GM21786 (cell line): Measurements from ENCODE around the gene WFIKKN1.

ENCODE experiments used
- ATAC-seq: cut with Tn5 transposase; IDR thresholded peaks from one replicate; pipeline ENCODE4 v1.9.1; 2021; ENCODE audit not compliant: unreplicated experiment

Gene WFIKKN1

GRCh38 chr16:621526-622105 is 9.2 kb upstream of the WFIKKN1 start:
- no peak for ATAC-seq

DNA sequence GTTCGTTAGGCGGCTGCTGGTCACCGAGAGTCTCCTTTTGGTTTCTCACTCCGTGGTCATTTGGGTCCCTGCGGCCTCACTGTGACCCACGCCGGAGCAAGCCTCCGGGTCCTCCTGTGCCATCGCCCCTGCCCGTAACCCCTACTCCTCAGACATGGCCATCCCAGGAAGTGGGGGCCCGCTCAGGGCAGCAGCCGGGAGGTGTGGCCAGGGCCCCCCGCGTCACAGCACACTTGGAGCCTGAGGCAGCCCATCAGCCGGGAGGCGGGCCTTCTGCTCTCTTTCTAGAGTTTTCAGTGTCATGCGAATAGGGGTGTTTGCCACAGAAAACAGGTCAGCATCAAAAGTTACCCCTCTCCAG is 7.9 kb upstream of the WFIKKN1 start:
- no peak for ATAC-seq

- ATAC-seq, result no peak
Measured at GRCh38 chr16:624526-625070, 6.2 kb upstream of the WFIKKN1 start.

DNA sequence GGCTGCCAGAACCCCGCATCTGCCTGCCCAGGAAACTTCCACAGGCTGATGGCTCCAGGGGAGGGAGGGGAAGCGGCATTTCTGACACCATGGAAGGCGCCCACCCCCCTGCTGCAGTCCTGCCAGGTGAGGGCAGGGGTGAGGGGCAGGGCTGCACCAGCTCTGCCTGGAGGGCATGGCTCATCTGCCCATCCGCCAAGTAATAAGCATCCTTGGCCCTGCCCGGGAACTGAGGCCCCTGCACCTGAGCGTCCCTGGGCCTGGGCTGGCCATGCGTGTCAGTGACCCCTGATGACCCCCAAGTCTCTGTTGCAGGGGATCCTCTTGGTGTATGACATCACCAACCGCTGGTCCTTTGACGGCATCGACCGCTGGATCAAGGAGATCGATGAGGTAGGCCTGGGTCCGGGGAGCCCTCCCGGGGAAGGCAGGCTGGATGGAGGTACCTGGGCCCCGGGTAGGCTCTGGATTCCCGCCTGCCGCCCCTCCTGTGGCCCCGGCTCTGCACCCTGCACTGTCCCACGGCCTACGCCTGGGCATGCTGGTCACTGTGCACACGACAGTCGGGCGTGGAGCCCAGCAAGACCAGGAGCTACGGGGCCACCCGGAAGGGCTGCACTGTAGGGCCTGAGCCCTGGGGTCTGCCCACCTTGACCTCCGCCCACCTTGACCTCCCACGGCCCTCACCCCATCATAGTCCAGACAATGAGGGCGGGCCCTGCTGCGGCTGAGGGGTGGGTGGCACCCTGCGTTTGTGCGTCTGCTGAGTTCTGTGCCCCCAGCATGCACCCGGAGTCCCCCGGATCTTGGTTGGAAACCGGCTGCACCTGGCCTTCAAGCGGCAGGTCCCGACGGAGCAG is 5.4 kb upstream of the WFIKKN1 start:
- ATAC-seq, result no peak

DNA sequence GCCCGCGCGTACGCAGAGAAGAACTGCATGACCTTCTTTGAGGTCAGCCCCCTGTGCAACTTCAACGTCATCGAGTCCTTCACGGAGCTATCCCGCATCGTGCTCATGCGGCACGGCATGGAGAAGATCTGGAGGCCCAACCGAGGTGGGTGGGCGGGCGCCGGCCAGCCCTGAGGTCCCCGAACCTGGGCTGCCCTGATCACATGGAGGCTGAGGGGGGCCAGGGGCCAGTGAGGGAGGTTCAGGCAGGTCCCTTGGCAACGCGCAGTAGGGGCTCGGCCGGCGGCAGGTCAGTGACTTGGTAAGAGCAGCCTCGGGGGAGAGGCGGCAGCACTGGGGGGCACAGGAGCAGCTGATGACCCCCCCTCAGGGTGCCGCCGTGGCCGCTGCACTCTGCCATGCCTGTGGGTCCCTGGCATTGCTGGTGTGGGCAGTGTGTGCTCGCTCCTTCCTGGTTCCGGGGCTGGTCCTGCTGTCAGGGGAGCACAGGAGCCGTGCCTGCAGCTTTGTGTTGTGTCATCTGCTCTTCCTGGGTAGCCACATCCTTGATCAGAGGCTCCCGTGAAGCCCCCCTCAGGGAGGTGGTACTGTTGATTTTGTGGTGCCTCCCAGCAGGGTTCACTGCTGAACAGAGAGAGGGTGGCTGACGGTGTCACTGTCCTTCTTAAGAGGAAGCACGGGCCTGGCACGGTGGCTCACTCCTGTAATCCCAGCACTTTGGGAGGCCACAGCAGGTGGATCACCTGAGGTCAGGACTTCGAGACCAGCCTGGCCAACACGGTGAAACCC is 4.6 kb upstream of the WFIKKN1 start:
- no peak for ATAC-seq

- no peak for ATAC-seq
Measured at GRCh38 chr16:626787-627453, 3.9 kb upstream of the WFIKKN1 start.

GRCh38 chr16:627454-628239 is 3.1 kb upstream of the WFIKKN1 start:
- ATAC-seq, result no peak

- ATAC-seq, result no peak
Measured at GRCh38 chr16:628321-629061, 2.3 kb upstream of the WFIKKN1 start.

DNA sequence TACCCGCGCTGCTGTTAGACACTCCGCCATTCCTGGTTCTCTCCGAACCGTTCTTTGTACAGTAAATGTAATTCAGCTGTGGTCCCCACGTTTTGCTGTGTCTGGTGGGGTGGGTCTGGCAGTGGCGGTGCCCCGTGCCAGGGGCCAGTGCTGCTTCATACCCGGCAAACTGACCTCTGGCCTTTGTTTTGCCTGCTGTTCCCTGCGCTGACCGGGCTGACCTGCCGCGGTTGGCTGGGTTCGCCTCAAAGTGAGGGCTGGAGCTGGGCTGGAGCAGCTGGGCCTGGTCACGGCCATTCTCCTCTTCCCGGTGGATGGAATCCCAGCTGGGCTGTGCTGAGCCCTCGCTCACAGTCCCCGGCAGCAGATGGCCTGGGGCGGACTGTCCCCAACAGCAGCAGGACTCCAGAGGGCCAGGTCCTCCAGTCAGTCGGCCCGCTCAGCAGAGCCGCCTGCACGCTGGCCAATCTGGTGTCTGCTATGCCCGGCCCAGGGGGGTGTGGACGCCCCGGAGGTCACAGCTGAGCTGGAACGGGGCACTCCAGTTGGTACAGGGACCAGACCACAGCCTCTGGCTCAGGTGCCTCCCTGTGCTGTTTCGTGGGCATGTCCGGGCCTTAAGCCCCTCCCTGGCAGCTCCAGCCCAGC is 1.5 kb upstream of the WFIKKN1 start:
- no peak for ATAC-seq

- no peak for ATAC-seq
Measured at GRCh38 chr16:629833-630248, 944 bp upstream of the WFIKKN1 start.

DNA sequence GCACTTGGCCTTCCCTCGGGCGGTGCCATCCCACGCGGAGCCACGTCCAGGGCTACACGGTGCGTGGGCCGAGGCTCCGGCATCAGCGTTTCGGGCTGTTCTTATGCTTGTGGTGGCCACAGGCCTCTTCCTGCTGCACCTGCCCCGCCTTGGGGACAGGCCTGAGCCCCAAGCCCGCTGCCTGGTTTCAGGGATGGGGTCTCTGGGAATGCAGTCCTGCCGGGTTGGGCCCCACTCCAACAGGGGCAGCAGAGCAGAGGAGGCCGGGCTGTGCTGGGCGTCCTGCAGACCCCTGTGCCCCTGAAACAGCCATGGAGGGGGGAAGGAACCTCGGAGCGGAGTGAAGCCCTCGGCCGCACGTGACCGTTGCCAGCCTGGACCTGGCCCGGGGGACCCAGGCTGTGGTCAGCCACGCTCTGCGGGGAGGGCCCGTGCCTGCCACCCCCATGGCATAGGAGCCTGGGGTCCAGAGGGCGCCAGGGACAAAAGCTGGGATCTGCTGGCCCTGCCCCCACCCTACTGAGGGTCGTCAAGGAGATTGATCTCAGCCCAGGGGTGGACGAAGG is 453 bp upstream of the WFIKKN1 start:
- no peak for ATAC-seq

DNA sequence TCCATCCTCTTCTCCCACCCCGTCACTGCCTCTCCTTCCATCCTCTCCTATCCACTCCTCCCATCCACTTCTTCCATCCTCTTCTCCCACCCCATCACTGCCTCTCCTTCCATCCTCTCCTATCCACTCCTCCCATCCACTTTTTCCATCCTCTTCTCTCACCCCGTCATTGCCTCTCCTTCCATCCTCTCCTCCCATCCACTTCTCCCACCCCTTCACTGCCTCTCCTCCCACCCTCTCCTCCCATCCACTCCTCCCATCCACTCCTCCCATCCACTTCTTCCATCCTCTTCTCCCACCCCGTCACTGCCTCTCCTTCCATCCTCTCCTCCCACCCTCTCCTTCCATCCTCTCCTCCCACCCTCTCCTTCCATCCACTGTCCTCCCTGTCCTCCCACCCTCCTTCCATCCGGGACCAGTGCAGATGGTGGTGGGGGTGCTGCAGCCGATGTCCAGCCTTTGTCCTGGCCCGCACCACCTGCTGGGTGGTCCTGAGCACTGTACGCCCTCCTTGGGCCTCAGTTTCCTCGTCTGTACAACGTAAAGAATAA is 1.1 kb downstream of the WFIKKN1 start:
- ATAC-seq, result no peak

DNA sequence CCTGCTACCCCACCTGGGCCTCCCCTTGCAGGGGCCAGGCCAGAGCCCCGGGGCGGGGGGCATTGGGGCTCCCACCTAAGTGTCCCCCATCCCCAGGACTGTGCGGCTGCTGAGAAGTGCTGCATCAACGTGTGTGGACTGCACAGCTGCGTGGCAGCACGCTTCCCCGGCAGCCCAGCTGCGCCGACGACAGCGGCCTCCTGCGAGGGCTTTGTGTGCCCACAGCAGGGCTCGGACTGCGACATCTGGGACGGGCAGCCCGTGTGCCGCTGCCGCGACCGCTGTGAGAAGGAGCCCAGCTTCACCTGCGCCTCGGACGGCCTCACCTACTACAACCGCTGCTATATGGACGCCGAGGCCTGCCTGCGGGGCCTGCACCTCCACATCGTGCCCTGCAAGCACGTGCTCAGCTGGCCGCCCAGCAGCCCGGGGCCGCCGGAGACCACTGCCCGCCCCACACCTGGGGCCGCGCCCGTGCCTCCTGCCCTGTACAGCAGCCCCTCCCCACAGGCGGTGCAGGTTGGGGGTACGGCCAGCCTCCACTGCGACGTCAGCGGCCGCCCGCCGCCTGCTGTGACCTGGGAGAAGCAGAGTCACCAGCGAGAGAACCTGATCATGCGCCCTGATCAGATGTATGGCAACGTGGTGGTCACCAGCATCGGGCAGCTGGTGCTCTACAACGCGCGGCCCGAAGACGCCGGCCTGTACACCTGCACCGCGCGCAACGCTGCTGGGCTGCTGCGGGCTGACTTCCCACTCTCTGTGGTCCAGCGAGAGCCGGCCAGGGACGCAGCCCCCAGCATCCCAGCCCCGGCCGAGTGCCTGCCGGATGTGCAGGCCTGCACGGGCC is 1.9 kb downstream of the WFIKKN1 start:
- ATAC-seq, result no peak

DNA sequence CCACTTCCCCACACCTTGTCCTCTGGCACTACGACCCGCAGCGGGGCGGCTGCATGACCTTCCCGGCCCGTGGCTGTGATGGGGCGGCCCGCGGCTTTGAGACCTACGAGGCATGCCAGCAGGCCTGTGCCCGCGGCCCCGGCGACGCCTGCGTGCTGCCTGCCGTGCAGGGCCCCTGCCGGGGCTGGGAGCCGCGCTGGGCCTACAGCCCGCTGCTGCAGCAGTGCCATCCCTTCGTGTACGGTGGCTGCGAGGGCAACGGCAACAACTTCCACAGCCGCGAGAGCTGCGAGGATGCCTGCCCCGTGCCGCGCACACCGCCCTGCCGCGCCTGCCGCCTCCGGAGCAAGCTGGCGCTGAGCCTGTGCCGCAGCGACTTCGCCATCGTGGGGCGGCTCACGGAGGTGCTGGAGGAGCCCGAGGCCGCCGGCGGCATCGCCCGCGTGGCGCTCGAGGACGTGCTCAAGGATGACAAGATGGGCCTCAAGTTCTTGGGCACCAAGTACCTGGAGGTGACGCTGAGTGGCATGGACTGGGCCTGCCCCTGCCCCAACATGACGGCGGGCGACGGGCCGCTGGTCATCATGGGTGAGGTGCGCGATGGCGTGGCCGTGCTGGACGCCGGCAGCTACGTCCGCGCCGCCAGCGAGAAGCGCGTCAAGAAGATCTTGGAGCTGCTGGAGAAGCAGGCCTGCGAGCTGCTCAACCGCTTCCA is 2.7 kb downstream of the WFIKKN1 start:
- no peak for ATAC-seq

DNA sequence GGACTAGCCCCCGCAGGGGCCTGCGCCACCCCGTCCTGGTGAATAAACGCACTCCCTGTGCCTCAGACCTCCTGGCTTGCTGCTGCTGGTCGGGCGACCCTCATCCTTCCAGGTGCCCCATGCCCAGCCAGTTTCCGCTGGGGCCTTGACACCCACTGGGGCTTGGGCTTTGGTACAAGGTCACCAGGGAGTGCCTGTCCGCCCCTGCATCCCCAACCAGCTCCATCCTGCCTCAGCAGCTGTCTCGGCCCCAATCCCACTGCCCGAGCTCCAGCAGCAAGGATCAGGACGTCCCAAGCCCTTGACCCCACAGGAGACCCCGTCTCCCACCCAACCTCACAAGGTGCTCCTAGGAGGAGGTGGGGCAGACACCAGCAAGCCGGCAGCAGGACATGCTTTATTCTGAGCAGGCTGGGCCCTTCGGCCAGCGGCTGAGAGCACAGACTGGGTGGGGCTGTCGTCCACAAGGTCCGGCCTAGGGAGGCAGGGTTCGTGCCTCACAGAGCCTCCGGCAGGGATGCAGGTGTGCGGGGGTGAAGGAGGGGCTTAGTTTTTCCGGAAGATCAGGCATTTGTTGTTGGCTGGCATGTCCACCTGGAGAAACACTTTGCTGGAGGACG is 3.4 kb downstream of the WFIKKN1 start:
- ATAC-seq, result no peak

GRCh38 chr16:634996-635395 is 4.2 kb downstream of the WFIKKN1 start:
- ATAC-seq, result no peak
